ENCODE results near the gene ZNF678.
"Not testable (repeated sequence)": the region's sequence is repeated elsewhere in the genome, so short reads cannot be mapped to it uniquely, and the experiment has no call there.

Gene ZNF678

DNA sequence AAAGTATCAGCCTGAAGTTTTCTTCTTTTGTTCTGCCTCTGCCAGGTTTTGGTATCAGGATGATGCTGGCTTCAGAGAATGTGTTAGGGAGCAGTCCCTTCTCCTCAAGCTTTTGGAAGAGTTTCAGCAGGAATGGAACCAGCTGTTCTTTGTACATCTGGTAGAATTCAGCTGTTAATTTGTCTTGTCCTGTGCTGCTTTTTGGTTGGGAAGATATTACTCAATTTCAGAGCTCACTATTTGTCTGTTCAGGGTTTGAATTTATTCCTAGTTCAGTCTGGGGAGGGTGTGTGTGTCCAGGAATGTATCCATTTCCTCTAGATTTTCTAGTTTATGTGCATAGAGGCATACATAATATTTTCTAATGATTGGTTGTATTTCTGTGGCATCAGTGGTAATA lies 12.8 kb downstream of the ZNF678 start:
- Histone ChIP-seq H3K4me3 (replicated peaks; ENCODE audit: low read depth, low read length) (no peak overlapping the region), H3K36me3 (ENCODE audit: control insufficient read depth, insufficient read depth, low read length) (peaks cover 1% of the 10 kb centered on the region; the same call in 1 of the 2 replicates), H3K27me3 (replicated peaks; ENCODE audit: control insufficient read depth, insufficient read depth, low read length) (no peaks in the 10 kb centered on the region)
- TF ChIP-seq, protein P1, sequence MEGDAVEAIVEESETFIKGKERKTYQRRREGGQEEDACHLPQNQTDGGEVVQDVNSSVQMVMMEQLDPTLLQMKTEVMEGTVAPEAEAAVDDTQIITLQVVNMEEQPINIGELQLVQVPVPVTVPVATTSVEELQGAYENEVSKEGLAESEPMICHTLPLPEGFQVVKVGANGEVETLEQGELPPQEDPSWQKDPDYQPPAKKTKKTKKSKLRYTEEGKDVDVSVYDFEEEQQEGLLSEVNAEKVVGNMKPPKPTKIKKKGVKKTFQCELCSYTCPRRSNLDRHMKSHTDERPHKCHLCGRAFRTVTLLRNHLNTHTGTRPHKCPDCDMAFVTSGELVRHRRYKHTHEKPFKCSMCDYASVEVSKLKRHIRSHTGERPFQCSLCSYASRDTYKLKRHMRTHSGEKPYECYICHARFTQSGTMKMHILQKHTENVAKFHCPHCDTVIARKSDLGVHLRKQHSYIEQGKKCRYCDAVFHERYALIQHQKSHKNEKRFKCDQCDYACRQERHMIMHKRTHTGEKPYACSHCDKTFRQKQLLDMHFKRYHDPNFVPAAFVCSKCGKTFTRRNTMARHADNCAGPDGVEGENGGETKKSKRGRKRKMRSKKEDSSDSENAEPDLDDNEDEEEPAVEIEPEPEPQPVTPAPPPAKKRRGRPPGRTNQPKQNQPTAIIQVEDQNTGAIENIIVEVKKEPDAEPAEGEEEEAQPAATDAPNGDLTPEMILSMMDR (IDR thresholded peaks at IDR 0.05; ENCODE audit: insufficient read depth, low read length, poor library complexity, severe bottlenecking) = no peak
- DNase-seq (ENCODE audit: extremely low read depth, insufficient read length) = no peak

DNA sequence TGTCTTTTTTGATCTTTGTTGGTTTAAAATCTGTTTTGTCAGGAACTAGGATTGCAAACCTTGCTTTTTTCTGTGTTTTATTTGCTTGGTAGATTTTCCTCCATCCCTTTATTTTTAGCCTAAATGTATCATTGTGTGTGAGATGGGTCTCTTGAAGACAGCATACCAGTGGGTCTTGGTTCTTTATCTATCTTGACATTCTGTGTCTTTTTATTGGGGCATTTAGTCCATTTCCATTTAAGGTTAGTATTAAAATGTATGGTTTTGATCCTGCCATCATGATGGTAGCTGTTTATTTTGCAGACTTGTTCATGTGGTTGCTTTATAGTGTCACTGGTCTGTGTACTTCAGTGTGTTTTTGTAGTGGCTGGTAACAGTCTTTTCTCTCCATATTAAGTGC lies 14.1 kb downstream of the ZNF678 start:
- TF ChIP-seq, protein P1 (IDR thresholded peaks at IDR 0.05; ENCODE audit: insufficient read depth, low read length, poor library complexity, severe bottlenecking) = no peak
- Histone ChIP-seq H3K4me3 (replicated peaks; ENCODE audit: low read depth, low read length) (no peak overlapping the region), H3K36me3 (ENCODE audit: control insufficient read depth, insufficient read depth, low read length) (no peaks in the 10 kb centered on the region), H3K27me3 (replicated peaks; ENCODE audit: control insufficient read depth, insufficient read depth, low read length) (no peaks in the 10 kb centered on the region)
- DNase-seq (ENCODE audit: extremely low read depth, insufficient read length) = no peak

DNA sequence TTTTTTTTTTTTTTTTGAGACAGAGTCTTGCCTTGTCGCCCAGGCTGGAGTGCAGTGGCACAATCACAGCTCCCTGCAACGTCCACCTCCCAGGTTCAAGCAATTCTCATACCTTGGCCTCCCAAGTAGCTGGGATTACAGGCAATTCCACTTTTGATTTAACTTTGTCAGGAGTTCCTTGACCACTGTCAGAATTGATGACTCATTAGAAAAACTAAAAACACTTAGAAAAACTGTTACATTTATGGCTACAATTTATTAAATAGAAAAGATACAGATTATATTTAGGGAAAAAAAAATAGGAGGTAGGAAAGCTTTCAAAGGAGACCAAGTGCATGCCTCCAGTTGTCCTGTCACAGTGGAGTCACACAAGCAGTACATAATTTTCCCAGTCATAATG lies 20.0 kb downstream of the ZNF678 start:
- Histone ChIP-seq H3K27me3 (replicated peaks; ENCODE audit: control insufficient read depth, insufficient read depth, low read length) (no peaks in the 10 kb centered on the region), H3K36me3 (ENCODE audit: control insufficient read depth, insufficient read depth, low read length) (no peaks in the 10 kb centered on the region), H3K4me3 (replicated peaks; ENCODE audit: low read depth, low read length) (no peak overlapping the region)
- TF ChIP-seq, protein P1 (IDR thresholded peaks at IDR 0.05; ENCODE audit: insufficient read depth, low read length, poor library complexity, severe bottlenecking) = no peak
- DNase-seq (ENCODE audit: extremely low read depth, insufficient read length) = no peak

DNA sequence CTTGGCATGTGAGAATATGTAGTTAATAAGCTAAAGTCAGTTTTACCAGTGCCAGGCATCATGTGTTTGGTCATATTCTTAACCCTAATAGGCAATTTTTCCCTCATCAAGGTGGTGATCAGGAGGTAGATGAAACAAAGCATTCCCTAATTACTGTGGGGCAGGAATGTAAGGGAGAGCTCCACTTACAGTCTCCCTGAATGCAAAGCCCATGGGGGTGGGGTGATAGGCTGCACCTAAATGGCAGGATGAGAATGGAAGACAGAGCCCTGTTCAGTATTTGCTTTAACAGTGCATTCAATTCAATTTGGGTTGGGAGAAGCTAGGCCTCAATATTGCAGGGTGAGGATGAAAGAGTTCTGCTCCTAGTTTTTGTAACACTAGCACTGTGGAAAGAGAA lies 23.4 kb downstream of the ZNF678 start:
- TF ChIP-seq, protein P1 (IDR thresholded peaks at IDR 0.05; ENCODE audit: insufficient read depth, low read length, poor library complexity, severe bottlenecking) = no peak
- Histone ChIP-seq H3K4me3 (replicated peaks; ENCODE audit: low read depth, low read length) (no peak overlapping the region), H3K27me3 (replicated peaks; ENCODE audit: control insufficient read depth, insufficient read depth, low read length) (no peaks in the 10 kb centered on the region), H3K36me3 (ENCODE audit: control insufficient read depth, insufficient read depth, low read length) (no peaks in the 10 kb centered on the region)
- no peak for DNase-seq (ENCODE audit: extremely low read depth, insufficient read length)

DNA sequence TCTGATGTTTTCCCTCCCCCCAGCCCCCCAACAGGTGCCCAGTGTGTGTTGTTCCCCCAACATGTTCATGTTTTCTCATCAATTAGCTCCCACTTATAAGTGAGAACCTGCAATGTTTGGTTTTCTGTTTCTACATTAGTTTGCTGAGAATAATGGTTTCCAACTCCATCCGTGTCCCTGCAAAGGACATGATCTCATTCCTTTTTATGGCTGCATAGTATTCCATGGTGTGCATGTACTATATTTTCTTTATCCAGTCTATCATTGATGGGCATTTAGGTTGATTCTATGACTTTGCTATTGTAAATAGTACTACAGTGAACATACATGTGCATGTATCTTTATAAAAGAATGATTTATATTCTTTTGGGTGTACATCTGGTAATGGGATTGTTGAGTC lies 24.6 kb downstream of the ZNF678 start:
- Histone ChIP-seq H3K36me3 (ENCODE audit: control insufficient read depth, insufficient read depth, low read length) (no peaks in the 10 kb centered on the region), H3K4me3 (replicated peaks; ENCODE audit: low read depth, low read length) (no peak overlapping the region), H3K27me3 (replicated peaks; ENCODE audit: control insufficient read depth, insufficient read depth, low read length) (no peaks in the 10 kb centered on the region)
- TF ChIP-seq, protein P1 (IDR thresholded peaks at IDR 0.05; ENCODE audit: insufficient read depth, low read length, poor library complexity, severe bottlenecking) = no peak
- DNase-seq (ENCODE audit: extremely low read depth, insufficient read length) = no peak

DNA sequence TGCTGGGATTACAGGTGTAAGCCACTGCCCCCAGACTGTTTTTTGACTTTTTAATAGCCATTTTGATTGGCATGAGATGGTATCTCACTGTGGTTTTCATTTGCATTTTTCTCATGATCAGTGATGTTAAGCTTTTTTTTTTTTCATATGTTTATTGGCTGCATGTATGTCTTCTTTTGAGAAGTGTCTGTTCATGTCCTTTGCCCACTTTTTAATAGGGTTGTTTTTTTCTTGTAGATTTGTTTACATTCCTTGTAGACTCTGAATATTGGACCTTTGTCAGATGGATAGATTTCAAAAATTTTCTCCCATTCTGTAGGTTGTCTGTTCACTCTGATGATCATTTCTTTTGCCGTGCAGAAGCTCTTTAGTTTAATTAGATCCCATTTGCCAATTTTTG lies 25.4 kb downstream of the ZNF678 start:
- H3K27me3 ChIP-seq (replicated peaks; ENCODE audit: control insufficient read depth, insufficient read depth, low read length); H3K36me3 ChIP-seq (ENCODE audit: control insufficient read depth, insufficient read depth, low read length); H3K4me3 ChIP-seq (replicated peaks; ENCODE audit: low read depth, low read length); DNase-seq (ENCODE audit: extremely low read depth, insufficient read length): not testable (repeated sequence)

DNA sequence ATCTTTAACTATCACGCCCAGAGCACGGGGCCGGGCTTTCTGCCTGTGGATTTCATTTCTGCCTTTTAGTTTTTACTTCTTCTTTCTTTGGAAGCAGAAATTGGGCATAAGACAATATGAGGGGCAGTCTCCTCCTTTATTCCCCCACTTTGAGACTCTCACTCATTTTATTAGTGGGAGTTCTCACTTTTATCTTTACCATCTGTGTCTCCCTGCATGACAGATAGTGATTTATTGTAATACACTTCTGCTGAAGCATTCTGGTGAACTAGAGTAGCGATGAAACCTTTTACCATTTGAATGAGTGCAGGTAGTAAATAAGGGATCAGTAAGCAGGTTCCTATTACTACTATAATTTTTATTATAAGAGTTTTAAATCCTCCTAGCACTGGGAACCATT lies 26.4 kb downstream of the ZNF678 start:
- not testable (repeated sequence) for H3K36me3 ChIP-seq (ENCODE audit: control insufficient read depth, insufficient read depth, low read length); H3K4me3 ChIP-seq (replicated peaks; ENCODE audit: low read depth, low read length); H3K27me3 ChIP-seq (replicated peaks; ENCODE audit: control insufficient read depth, insufficient read depth, low read length); DNase-seq (ENCODE audit: extremely low read depth, insufficient read length)

DNA sequence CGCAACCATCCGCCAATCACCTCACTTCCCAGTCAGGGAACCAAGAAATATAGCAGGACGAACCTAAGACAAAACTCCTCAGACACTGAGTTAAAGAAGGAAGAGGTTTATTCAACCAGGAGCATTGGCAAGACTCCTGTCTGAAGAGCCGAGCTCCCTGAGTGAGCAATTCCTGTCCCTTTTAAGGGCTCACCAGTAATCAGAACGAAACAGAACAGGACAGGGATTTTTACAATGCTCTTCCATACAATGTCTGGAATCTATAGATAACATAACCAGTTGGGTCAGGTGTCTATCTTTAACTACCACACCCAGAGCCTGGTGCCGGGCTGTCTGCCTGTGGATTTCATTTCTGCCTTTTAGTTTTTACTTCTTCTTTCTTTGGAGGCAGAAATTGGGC lies 32.9 kb downstream of the ZNF678 start:
- H3K4me3 ChIP-seq (replicated peaks; ENCODE audit: low read depth, low read length); H3K27me3 ChIP-seq (replicated peaks; ENCODE audit: control insufficient read depth, insufficient read depth, low read length); DNase-seq (ENCODE audit: extremely low read depth, insufficient read length); H3K36me3 ChIP-seq (ENCODE audit: control insufficient read depth, insufficient read depth, low read length): not testable (repeated sequence)

All from GM06990 (cell line).